ENCODE measurements around the gene GUCA2A.

Gene GUCA2A

GRCh38 chr1:42128964-42129363 is 35.6 kb downstream of the GUCA2A start:
- no peak for DNase-seq

- no peak for DNase-seq
Measured at GRCh38 chr1:42128499-42128898, 36.0 kb downstream of the GUCA2A start.

GRCh38 chr1:42127767-42128166 is 36.8 kb downstream of the GUCA2A start:
- no peak for DNase-seq

GRCh38 chr1:42125552-42125951 is 39.0 kb downstream of the GUCA2A start:
- no peak for DNase-seq

- no peak for DNase-seq
Measured at GRCh38 chr1:42122408-42122807, 42.1 kb downstream of the GUCA2A start.

- DNase-seq = no peak
Measured at GRCh38 chr1:42118125-42118524, 46.4 kb downstream of the GUCA2A start.

- no peak for DNase-seq
Measured at GRCh38 chr1:42117214-42117613, 47.3 kb downstream of the GUCA2A start.

- no peak for DNase-seq
Measured at GRCh38 chr1:42114229-42114628, 50.3 kb downstream of the GUCA2A start.
